ENCODE measurements around the gene MAST2. TPM values are rescaled to one million over a fixed set of nuclear protein-coding genes. Genes with fewer than 3 reads are reported as not detected.

The MAST2 gene
- total RNA-seq, 1 donor: 34.5 TPM

DNA sequence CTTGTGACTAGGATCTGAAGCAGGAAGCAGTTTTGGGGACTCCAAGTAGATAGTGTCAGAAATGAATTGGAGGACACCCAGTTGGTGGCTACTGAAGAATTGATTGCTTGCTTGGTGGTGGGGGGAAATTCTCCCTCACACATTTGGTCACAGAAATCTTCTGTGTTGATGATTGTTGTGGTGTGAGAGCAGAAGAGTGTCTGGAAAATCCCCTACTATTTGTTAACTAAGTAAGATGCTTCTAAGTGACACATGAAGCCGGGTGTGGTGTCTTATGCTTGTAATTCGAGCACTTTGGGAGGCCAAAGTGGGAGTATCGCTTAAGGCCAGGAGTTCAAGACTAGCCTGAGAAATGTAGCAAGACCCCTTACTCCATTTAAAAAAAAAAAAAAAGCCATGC is 30.4 kb upstream of the MAST2 start:
- DNase-seq (ENCODE audit: low read depth): no peak
- TF ChIP-seq, protein P1, sequence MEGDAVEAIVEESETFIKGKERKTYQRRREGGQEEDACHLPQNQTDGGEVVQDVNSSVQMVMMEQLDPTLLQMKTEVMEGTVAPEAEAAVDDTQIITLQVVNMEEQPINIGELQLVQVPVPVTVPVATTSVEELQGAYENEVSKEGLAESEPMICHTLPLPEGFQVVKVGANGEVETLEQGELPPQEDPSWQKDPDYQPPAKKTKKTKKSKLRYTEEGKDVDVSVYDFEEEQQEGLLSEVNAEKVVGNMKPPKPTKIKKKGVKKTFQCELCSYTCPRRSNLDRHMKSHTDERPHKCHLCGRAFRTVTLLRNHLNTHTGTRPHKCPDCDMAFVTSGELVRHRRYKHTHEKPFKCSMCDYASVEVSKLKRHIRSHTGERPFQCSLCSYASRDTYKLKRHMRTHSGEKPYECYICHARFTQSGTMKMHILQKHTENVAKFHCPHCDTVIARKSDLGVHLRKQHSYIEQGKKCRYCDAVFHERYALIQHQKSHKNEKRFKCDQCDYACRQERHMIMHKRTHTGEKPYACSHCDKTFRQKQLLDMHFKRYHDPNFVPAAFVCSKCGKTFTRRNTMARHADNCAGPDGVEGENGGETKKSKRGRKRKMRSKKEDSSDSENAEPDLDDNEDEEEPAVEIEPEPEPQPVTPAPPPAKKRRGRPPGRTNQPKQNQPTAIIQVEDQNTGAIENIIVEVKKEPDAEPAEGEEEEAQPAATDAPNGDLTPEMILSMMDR (IDR thresholded peaks at IDR 0.05; ENCODE audit: insufficient read depth, low read depth, low read length): no peak
- no peak overlapping the region for H3K4me3 ChIP-seq (ENCODE audit: low read depth, low read length)

DNA sequence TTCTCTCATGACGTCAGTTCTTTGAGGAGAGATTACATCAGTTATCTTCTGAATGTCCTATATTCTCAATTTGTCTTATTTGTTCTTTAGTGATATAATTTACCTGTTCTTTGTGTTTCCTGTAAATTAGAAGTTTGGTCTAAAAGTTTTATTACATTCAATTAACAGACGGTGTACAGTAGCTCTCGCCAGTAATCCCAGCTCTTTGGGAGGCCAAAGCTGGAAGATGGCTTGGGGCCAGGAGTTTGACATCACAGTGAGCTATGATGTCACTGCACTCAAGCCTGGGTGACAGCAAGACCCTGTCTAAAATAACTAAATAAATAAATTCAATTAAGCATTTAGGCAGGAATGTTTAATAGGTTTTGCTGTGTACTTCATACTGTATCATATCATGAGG is 27.6 kb upstream of the MAST2 start:
- TF ChIP-seq, protein P1 (IDR thresholded peaks at IDR 0.05; ENCODE audit: insufficient read depth, low read depth, low read length): no peak
- H3K4me3 ChIP-seq (ENCODE audit: low read depth, low read length): no peak overlapping the region
- no peak for DNase-seq (ENCODE audit: low read depth)

DNA sequence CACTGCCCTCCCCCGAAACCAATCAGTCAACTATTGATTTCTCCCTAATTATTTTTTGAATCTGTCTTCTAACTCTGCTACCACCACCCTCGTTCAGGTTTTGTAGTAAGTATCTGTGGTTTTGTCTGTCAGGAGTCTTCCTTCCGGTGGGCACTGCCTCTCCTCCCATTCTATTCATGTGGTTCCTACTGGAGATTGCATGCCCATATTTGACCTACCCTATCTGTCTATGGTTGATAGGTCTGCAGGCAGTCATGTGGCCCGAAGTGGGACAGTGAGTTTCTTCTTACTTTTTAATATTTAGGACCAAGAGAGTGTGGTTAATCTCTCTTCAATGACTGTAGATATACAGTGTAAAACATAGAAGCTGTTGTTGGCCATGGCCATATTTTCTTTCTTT is 17.8 kb upstream of the MAST2 start:
- TF ChIP-seq, protein P1 (IDR thresholded peaks at IDR 0.05; ENCODE audit: insufficient read depth, low read depth, low read length): no peak
- no peak for DNase-seq (ENCODE audit: low read depth)

DNA sequence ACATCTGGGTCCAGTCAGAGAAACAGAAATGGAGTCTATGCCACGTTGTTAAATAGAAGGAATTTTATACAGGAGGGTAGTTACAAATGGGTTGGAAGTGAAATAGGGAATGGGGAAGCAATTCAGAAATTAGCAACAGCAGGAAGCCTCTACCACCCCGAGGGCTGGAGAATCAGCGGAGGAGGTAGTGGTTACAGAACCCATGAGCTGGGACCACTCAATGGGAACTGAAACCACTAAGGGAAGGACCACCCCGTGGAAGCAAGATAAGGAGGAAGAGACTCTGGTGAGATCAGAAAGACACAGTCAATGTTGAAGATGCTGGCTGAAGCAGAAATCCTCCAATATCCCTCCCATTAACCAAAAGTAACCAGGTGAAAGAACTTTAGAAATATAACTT is 15.5 kb upstream of the MAST2 start:
- TF ChIP-seq, protein P1 (IDR thresholded peaks at IDR 0.05; ENCODE audit: insufficient read depth, low read depth, low read length): no peak
- H3K4me3 ChIP-seq (ENCODE audit: low read depth, low read length): no peak overlapping the region
- DNase-seq (ENCODE audit: low read depth): no peak

More for the DNA sequence above, 17.8 kb upstream of the MAST2 start:
- no peak overlapping the region for H3K4me3 ChIP-seq (ENCODE audit: low read depth, low read length)

DNA sequence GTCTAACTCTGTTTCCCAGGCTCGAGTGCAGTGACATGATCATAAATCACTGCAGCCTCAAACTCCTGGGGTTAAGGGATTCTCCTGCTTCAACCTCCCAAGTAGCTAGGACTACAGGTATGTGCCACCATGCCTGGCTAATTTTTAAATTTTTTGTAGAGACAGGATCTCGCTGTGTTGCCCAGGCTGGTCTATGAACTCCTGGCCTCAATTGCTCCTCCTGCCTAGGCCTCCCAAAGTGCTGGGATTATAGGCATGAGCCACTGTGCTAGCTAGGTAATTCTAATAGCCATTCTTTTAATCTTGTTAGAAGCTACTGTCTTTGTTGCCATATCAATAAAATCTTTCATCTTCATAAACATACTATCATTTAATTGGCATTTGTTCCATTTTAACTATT is 13.8 kb upstream of the MAST2 start:
- TF ChIP-seq, protein P1 (IDR thresholded peaks at IDR 0.05; ENCODE audit: insufficient read depth, low read depth, low read length): no peak
- H3K4me3 ChIP-seq (ENCODE audit: low read depth, low read length): no peak overlapping the region
- DNase-seq (ENCODE audit: low read depth): no peak

DNA sequence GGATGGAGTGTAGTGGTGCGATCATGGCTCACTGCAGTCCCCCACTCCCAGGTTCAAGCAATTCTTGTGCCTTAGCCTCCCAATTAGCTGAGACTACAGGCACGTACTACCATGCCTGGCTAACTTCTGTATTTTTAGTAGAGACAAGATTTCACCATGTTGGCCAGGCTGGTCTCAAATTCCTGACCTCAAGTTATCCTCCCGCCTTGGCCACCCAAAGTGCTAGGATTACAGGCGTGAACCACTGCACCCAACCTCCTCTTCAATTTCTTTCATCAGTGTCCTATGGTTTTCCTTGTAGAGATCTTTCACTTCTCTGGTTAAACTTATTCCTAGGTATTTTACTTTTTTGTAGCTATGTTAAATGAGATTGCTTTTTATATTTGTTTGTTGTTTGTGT is 10.7 kb upstream of the MAST2 start:
- H3K4me3 ChIP-seq (ENCODE audit: low read depth, low read length): no peak overlapping the region
- TF ChIP-seq, protein P1 (IDR thresholded peaks at IDR 0.05; ENCODE audit: insufficient read depth, low read depth, low read length): no peak
- no peak for DNase-seq (ENCODE audit: low read depth)

DNA sequence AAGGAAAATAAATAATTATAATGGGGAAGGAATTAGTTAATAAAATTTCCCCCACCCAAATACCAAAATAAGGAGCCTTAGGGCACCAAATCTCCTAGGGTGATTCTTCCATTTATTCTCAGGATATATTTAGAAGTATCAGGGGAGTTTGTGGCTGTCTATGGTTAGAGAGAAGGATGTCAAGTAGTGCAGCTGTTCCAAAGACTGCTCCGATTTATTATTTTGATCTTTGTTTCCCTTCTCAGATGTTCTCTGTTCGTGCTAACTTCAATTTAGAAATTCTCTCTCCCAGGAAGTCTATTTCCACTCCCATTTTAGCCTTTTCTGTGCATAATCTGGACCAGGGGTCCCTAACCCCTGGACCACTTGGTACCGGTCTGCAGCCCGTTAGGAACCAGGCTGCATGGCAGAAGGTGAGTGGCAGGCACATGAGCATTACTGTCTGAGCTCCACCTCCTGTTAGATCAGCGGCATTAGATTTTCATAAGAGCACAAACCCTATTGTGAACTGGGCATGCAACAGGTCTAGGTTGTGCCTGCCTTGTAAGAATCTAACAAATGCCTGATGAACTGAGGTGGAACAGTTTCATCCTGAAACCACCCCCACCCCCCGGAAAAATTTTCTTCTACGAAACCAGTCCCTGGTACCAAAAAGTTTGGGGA is 9.3 kb upstream of the MAST2 start:
- H3K4me3 ChIP-seq (ENCODE audit: low read depth, low read length): no peak overlapping the region
- DNase-seq (ENCODE audit: low read depth): no peak
- TF ChIP-seq, protein P1 (IDR thresholded peaks at IDR 0.05; ENCODE audit: insufficient read depth, low read depth, low read length): no peak
